Stimulated activated naive CD4-positive, alpha-beta T cell (primary cell): Measurements from ENCODE around the gene NANOS3.
"Not testable (repeated sequence)": the region's sequence is repeated elsewhere in the genome, so short reads cannot be mapped to it uniquely, and the experiment has no call there.

ENCODE experiments used
- DNase-seq, 6 experiments: peaks; one replicate each; lab custom pipeline; 2025; lab: John Stamatoyannopoulos, UW

NANOS3 gene

GRCh38 chr19:13843104-13843921 is 33.6 kb upstream of the NANOS3 start:
- DNase-seq: no peak

GRCh38 chr19:13844130-13844631 is 32.8 kb upstream of the NANOS3 start:
- DNase-seq: no peak

- DNase-seq: peak; percentile 94 to 98 (median 96)
Measured at GRCh38 chr19:13846557-13847406, 30.2 kb upstream of the NANOS3 start.

- peak; percentile 70 to 88 (median 84) for DNase-seq
Measured at GRCh38 chr19:13847407-13848339, 29.3 kb upstream of the NANOS3 start.

- no peak for DNase-seq
Measured at GRCh38 chr19:13848340-13848677, 28.6 kb upstream of the NANOS3 start.

- no peak for DNase-seq
Measured at GRCh38 chr19:13848798-13849676, 27.9 kb upstream of the NANOS3 start.

- DNase-seq: peak in 3 of 6 experiments; percentile 26 to 28 (median 27)
Measured at GRCh38 chr19:13849991-13850909, 26.7 kb upstream of the NANOS3 start.

- DNase-seq: peak in 2 of 6 experiments; percentile 25 to 48
Measured at GRCh38 chr19:13850910-13851733, 25.8 kb upstream of the NANOS3 start.

GRCh38 chr19:13851734-13852114 is 25.2 kb upstream of the NANOS3 start:
- DNase-seq: not testable (repeated sequence)

GRCh38 chr19:13852171-13852707 is 24.7 kb upstream of the NANOS3 start:
- not testable (repeated sequence) for DNase-seq

- no peak for DNase-seq
Measured at GRCh38 chr19:13856497-13856896, 20.4 kb upstream of the NANOS3 start.

- no peak for DNase-seq
Measured at GRCh38 chr19:13859361-13859880, 17.5 kb upstream of the NANOS3 start.

- DNase-seq: no peak
Measured at GRCh38 chr19:13860679-13861391, 16.1 kb upstream of the NANOS3 start.

- DNase-seq: no peak
Measured at GRCh38 chr19:13861392-13861713, 15.6 kb upstream of the NANOS3 start.

GRCh38 chr19:13861714-13862531 is 15.0 kb upstream of the NANOS3 start:
- peak; percentile 68 to 88 (median 82) for DNase-seq

GRCh38 chr19:13864046-13864666 is 12.8 kb upstream of the NANOS3 start:
- DNase-seq: peak in 1 of 6 experiments; percentile 22
